GM18519 (cell line): ENCODE results near the gene POLR3A.

Source experiments
- ATAC-seq: cut with Tn5 transposase; IDR thresholded peaks from one replicate; pipeline ENCODE4 v1.9.1; 2021; ENCODE audit warnings: mild to moderate bottlenecking, moderate library complexity; ENCODE audit not compliant: unreplicated experiment, low FRiP score

The POLR3A gene

DNA sequence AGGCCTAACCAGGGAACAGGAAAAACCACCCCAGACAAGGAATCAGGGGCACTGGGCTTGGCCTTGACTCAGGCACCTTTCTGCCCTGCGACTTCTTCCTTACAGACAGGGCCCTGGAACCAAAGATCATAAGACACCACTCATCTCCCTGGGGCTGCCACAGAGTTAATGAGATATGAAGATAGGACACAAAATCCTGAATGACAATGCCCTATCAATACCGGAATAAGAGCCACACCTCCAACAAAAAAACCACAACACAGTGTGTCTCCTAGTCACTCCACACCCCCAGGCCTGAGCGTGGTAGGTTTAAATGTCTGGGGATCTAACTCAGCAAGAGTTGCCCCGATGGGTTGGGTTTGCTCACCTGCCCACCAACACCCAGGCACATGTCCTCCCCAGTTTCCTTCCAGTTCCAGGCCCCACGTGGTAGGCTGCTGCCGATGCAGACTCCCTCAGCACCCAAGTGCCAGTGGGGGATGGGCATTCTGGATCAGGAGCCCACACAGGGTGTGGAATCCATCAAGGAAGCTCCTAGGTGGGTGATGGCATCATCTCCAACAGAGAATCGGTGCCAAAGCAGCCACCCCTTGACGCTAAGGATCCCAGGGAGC is 106.6 kb downstream of the POLR3A start:
- no peak for ATAC-seq

DNA sequence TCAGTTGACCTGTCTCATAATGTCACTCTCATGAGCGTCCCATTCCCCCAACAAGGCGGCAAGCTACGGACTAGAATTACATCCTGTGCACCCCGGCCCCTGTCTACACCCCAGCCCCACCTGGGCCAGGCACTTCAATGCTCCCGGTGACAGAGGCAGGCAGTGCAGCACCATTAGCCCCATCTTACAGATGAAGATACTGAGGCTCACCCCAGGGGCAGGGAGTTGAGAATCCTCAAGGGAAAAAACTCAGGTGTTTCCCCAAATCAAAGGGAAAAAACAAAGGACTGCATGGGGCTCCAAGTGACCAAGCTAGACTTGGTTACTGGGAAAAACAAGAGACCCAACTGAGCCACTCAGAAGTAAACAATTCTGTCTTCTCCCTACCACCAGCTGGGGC is 107.3 kb downstream of the POLR3A start:
- ATAC-seq = no peak

DNA sequence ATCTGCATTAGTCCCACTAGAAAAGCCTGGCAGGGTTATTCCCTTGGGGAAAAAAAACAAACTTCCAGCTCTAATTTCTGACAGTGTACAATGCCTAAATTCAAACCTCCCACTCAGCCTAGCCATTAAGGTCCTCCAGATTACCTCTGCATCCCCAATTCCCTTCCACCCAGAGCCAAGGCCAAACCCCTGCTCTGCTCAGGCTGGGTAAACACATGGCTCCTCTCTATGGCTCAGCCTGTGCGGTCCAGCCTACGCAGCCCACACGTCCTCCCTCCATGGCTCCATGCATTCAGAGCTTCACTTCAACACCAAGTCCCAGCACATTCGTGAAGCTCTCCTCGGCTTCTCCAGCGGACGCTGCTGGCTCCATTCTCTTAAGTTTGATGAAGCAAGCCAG is 107.9 kb downstream of the POLR3A start:
- ATAC-seq = no peak

DNA sequence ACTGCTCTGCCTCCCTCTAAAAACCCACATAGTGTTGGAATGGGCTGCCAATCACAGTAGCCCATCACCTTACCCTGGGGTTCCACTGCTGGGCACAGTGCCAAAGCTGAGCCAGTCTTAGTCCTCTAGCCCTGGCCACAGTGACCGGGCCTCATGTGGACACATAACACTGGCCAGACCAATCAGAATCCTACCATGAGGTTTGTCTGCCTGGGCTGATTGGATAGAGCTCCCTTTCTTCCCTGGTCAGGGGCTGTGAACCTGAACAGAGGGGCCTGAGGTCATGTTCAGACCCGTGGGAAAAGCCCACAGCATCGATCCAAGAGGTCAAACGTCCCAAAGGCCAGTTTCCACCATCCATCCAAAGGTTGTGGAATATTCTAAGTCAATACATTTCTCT is 108.8 kb downstream of the POLR3A start:
- ATAC-seq = no peak

DNA sequence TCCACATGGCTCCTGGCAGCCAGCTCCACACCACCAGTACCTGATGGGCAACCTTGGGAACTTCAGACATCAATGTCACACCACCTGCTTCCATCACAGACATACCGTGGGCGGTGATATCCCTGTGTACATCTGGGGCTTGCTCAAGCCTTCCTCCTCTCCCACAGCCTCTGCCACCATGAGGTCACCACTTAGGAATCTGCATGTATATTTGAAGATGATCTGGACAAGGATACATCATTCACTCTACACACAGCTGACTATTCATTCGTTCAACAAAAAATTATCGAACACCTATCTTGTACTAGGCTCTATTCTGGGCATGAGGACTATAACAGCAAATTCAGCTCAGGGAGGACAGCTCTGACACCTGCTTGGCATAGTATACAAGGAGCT is 109.6 kb downstream of the POLR3A start:
- no peak for ATAC-seq
